ENCODE results near the gene COG2.

DNA sequence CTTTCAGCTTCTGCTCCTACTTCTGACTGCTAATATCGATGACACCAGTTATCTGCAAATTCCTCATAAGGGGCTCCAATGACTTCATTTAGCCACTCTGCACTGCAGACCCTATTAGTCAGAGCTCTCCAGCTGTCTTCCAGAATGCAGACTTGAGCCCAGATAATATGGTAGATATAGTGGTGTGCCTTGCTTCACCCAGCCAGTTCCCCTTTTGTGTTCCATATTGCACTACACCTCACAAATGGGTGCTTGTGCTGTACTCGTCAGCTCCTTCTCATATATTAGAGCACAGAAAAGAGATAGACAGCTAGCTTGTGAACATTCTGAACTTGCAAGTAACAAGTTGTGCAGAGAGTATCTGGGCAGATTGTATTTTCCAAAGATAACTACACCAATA lies 23.7 kb upstream of the COG2 start:
- TF ChIP-seq POLR2A (IDR thresholded peaks at IDR 0.05; ENCODE audit: low read length) (no peak), GATA1 (IDR thresholded peaks at IDR 0.05; ENCODE audit: low read depth, low read length) (no peak)

Data from erythroblast (primary cell).